Suprapubic skin (tissue), 4 donors: ENCODE results near the gene PHKB. TPM values are rescaled to one million over a fixed set of nuclear protein-coding genes. Genes with fewer than 3 reads are reported as not detected.

Experiments
- DNase-seq, 2 donors: peaks; one replicate each; pipeline ENCODE4 v3.0.0-alpha.2; 2019; ENCODE audit warnings: low spot score in 2 of 2
- H3K27ac ChIP-seq: fragments of 200-600 bp; sonication (generic); one replicate; pipeline ENCODE4 v1.5.1; 2019
- H3K27me3 ChIP-seq: fragments of 200-600 bp; sonication (generic); one replicate; pipeline ENCODE4 v1.5.1; 2019
- H3K36me3 ChIP-seq: fragments of 200-600 bp; sonication (generic); one replicate; pipeline ENCODE4 v1.5.1; 2019
- H3K4me1 ChIP-seq: fragments of 200-600 bp; sonication (generic); one replicate; pipeline ENCODE4 v1.5.1; 2019
- H3K4me3 ChIP-seq: fragments of 200-600 bp; sonication (generic); one replicate; pipeline ENCODE4 v1.5.1; 2019; ENCODE audit warnings: mild to moderate bottlenecking
- H3K9me3 ChIP-seq: fragments of 200-600 bp; sonication (generic); one replicate; pipeline ENCODE4 v1.5.1; 2019
- EP300 ChIP-seq: sonication (generic); formaldehyde crosslinking; IDR thresholded peaks from one replicate; pipeline ENCODE4 v1.6.1; 2017; ENCODE audit warnings: antibody characterized with exemption
- POLR2A ChIP-seq, 2 donors: fragments of 450-650 bp; IDR thresholded peaks; one replicate each; pipeline ENCODE4 v1.6.1; 2017; ENCODE audit warnings: antibody characterized with exemption in 2 of 2, mild to moderate bottlenecking in 2 of 2, moderate library complexity in 2 of 2
- POLR2AphosphoS5 ChIP-seq, 3 donors: sonication (generic); formaldehyde crosslinking; IDR thresholded peaks; one replicate each; pipeline ENCODE4 v1.6.1; 2017; ENCODE audit warnings: antibody characterized with exemption in 3 of 3
- WGBS: methylation state at CpG from one replicate; pipeline ENCODE4 v1.1.5; 2018; 5-methylcytosine and 5-hydroxymethylcytosine counted together
- total RNA-seq, 4 donors: library from RNA; depleted of rRNA; stranded (reverse); fragments of >200 nt; gene quantifications; one replicate each; pipeline ENCODE4 v1.1.0, GENCODE V29; 2016
- TF ChIP-seq, protein P1 (sequence below), 2 donors: fragments of 200-600 bp in 1 of 2; fragments of 450-650 bp in 1 of 2; sonication (generic) in 1 of 2; IDR thresholded peaks; one replicate each; pipeline ENCODE4 v1.5.1; 2016 to 2019; ENCODE audit warnings: antibody characterized with exemption in 2 of 2, mild to moderate bottlenecking in 1 of 2, moderate library complexity in 1 of 2

PHKB gene
- total RNA-seq, 4 donors from 2014 or later = 28.7 to 92.9 (median 43.1) TPM

GRCh38 chr16:47499700-47500264, 38.7 kb downstream of the PHKB start:
- H3K9me3 ChIP-seq = no peaks in the 10 kb centered on the region
- WGBS = 96% methylated on average over 9 of the region's 9 CpGs
- no peak overlapping the region for H3K4me3 ChIP-seq
- H3K27ac ChIP-seq = no peak overlapping the region
- no peak for TF ChIP-seq EP300
- no peak for TF ChIP-seq POLR2AphosphoS5 (IDR thresholded peaks at IDR 0.05)
- TF ChIP-seq, protein P1, sequence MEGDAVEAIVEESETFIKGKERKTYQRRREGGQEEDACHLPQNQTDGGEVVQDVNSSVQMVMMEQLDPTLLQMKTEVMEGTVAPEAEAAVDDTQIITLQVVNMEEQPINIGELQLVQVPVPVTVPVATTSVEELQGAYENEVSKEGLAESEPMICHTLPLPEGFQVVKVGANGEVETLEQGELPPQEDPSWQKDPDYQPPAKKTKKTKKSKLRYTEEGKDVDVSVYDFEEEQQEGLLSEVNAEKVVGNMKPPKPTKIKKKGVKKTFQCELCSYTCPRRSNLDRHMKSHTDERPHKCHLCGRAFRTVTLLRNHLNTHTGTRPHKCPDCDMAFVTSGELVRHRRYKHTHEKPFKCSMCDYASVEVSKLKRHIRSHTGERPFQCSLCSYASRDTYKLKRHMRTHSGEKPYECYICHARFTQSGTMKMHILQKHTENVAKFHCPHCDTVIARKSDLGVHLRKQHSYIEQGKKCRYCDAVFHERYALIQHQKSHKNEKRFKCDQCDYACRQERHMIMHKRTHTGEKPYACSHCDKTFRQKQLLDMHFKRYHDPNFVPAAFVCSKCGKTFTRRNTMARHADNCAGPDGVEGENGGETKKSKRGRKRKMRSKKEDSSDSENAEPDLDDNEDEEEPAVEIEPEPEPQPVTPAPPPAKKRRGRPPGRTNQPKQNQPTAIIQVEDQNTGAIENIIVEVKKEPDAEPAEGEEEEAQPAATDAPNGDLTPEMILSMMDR (IDR thresholded peaks at IDR 0.05) = no peak
- no peak for TF ChIP-seq POLR2A (IDR thresholded peaks at IDR 0.05)
- peaks cover 54% of the 10 kb centered on the region for H3K36me3 ChIP-seq
- DNase-seq = no peak
- no peaks in the 10 kb centered on the region for H3K4me1 ChIP-seq
- H3K27me3 ChIP-seq = no peaks in the 10 kb centered on the region

DNA sequence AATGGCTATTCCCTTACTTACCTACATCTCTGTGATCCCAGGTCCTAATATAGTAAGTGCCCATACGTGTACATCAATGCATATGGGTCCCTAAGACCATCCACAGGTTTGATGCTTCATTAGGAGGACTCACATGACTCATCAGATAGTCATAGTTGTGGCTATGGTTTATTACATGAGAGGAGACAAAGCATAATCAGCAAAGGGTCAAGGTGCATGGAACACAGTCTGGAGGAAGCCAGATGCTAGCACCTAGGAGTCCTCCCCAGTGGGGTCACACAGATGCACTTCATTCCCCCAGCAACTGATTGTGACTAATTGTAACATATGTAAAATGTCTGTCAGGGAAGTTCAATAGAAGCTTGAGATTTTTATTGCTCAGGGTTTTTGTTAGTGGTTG, 42.8 kb downstream of the PHKB start:
- no peaks in the 10 kb centered on the region for H3K27me3 ChIP-seq
- no peak for TF ChIP-seq POLR2AphosphoS5 (IDR thresholded peaks at IDR 0.05)
- TF ChIP-seq, protein P1 (IDR thresholded peaks at IDR 0.05) = no peak
- TF ChIP-seq POLR2A (IDR thresholded peaks at IDR 0.05) = no peak
- no peak for TF ChIP-seq EP300
- H3K4me1 ChIP-seq = no peaks in the 10 kb centered on the region
- H3K27ac ChIP-seq = no peak overlapping the region
- H3K36me3 ChIP-seq = peaks cover 58% of the 10 kb centered on the region
- no peak for DNase-seq
- H3K9me3 ChIP-seq = no peaks in the 10 kb centered on the region
- 100% methylated on average over 1 of the region's 1 CpG for WGBS
- no peak overlapping the region for H3K4me3 ChIP-seq

- H3K9me3 ChIP-seq = no peaks in the 10 kb centered on the region
- TF ChIP-seq POLR2A (IDR thresholded peaks at IDR 0.05) (no peak), EP300 (no peak), POLR2AphosphoS5 (IDR thresholded peaks at IDR 0.05) (no peak)
- TF ChIP-seq, protein P1 (IDR thresholded peaks at IDR 0.05) = no peak
- H3K27me3 ChIP-seq = no peaks in the 10 kb centered on the region
- 95% methylated on average over 7 of the region's 7 CpGs for WGBS
- no peak for DNase-seq
- H3K4me1 ChIP-seq = no peaks in the 10 kb centered on the region
- peaks cover 52% of the 10 kb centered on the region for H3K36me3 ChIP-seq
- no peak overlapping the region for H3K27ac ChIP-seq
- H3K4me3 ChIP-seq = no peak overlapping the region
Measured at GRCh38 chr16:47504599-47504998, 43.5 kb downstream of the PHKB start.

DNA sequence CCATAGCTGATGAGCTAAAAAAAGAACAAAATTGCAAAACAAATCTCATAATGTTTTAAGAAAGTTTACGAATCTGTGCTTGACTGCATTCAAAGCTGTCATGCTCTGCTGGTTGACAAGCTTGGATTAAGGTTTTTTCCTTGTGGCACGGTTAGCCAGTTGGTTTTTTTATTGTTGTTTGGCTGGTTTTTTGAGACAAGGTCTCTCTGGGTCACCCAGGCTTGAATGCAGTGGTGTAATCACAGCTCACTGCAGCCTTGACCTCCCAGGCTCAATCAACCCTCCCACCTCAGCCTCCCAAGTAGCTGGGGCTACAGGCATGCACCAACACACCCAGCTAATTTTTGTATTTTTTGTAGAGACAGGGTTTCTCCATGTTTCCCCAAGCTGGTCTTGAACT, 45.7 kb downstream of the PHKB start:
- no peaks in the 10 kb centered on the region for H3K9me3 ChIP-seq
- H3K4me3 ChIP-seq = no peak overlapping the region
- H3K27me3 ChIP-seq = no peaks in the 10 kb centered on the region
- peaks cover 52% of the 10 kb centered on the region for H3K36me3 ChIP-seq
- H3K27ac ChIP-seq = no peak overlapping the region
- DNase-seq = no peak
- WGBS = 81% methylated on average over 2 of the region's 2 CpGs
- no peaks in the 10 kb centered on the region for H3K4me1 ChIP-seq
- TF ChIP-seq POLR2AphosphoS5 (IDR thresholded peaks at IDR 0.05) = no peak
- TF ChIP-seq EP300 = no peak
- no peak for TF ChIP-seq POLR2A (IDR thresholded peaks at IDR 0.05)
- TF ChIP-seq, protein P1 (IDR thresholded peaks at IDR 0.05) = no peak

- Histone ChIP-seq H3K4me3 (no peak overlapping the region), H3K27ac (no peak overlapping the region), H3K9me3 (no peaks in the 10 kb centered on the region), H3K27me3 (no peaks in the 10 kb centered on the region), H3K4me1 (no peaks in the 10 kb centered on the region), H3K36me3 (peaks cover 54% of the 10 kb centered on the region)
- no peak for TF ChIP-seq POLR2AphosphoS5 (IDR thresholded peaks at IDR 0.05)
- TF ChIP-seq, protein P1 (IDR thresholded peaks at IDR 0.05) = no peak
- no peak for TF ChIP-seq EP300
- no peak for TF ChIP-seq POLR2A (IDR thresholded peaks at IDR 0.05)
- no peak for DNase-seq
- 53% methylated on average over 1 of the region's 1 CpG for WGBS
Measured at GRCh38 chr16:47507701-47508100, 46.6 kb downstream of the PHKB start.
